Measurements from ENCODE around the gene WFS1. TPM values are rescaled to one million over a fixed set of nuclear protein-coding genes. Genes with fewer than 3 reads are reported as not detected.

WFS1 gene
- total and polyA plus RNA-seq, 9 donors: 10.5 to 28.2 (median 23.7) TPM

DNA sequence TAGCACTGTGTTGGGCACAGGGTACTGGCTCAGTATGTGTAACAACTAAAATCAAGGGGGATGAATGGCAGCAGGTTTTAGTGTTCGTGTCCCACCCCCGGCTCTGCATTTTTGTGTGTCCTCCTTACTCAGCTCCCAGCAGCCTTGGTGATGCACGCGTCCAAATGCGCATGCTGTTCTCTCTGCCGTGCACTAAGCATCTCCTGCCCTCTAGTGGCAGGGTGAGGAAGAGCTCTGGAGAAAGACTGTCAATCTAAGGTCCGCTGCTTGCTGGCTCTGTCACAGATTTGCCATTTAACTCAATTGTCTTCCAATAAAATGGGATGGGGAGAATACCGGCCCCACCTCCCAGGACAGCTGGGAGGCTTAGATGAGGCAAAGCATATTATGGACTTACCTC lies 61.4 kb downstream of the WFS1 start:
- H3K27ac ChIP-seq (ENCODE audit: low read length): no peak overlapping the region
- H3K9me3 ChIP-seq (replicated peaks; ENCODE audit: control insufficient read depth, low read depth, low read length): peaks cover 5% of the 10 kb centered on the region
- H3K4me3 ChIP-seq (ENCODE audit: low read length): no peak overlapping the region
- H3K4me1 ChIP-seq (ENCODE audit: control insufficient read depth, insufficient read depth, low read length): no peaks in the 10 kb centered on the region
- 75% methylated on average over 5 of the region's 8 CpGs for WGBS (ENCODE audit: insufficient coverage)
- H3K36me3 ChIP-seq (ENCODE audit: control insufficient read depth, insufficient read depth, low read length): no peaks in the 10 kb centered on the region
- no peak for DNase-seq
- peaks cover 21% of the 10 kb centered on the region for H3K27me3 ChIP-seq (ENCODE audit: control insufficient read depth, insufficient read depth, low read length)

DNA sequence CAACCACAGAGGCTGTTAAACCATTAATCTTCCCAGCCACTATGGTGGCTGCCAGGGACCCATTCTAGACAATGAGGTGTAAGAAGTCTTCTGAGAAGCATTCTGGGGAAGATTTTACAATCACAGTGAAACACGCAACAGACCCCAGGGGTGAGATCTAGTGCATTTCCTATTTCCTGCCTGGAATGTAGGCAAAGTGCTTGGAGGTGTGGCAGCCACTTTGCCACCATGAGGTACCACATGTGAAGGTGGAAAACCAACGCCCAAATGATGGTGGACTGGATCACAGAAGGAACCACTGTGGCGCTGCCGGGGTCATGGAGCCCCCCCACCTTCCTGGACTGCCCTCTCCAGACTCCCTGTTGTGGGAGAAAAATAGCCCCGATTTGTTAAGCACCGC lies 61.8 kb downstream of the WFS1 start:
- Histone ChIP-seq H3K27me3 (ENCODE audit: control insufficient read depth, insufficient read depth, low read length) (peaks cover 24% of the 10 kb centered on the region), H3K36me3 (ENCODE audit: control insufficient read depth, insufficient read depth, low read length) (no peaks in the 10 kb centered on the region), H3K4me3 (ENCODE audit: low read length) (no peak overlapping the region), H3K4me1 (ENCODE audit: control insufficient read depth, insufficient read depth, low read length) (no peaks in the 10 kb centered on the region), H3K9me3 (replicated peaks; ENCODE audit: control insufficient read depth, low read depth, low read length) (peaks cover 5% of the 10 kb centered on the region), H3K27ac (ENCODE audit: low read length) (no peak overlapping the region)
- 100% methylated on average over 1 of the region's 6 CpGs for WGBS (ENCODE audit: insufficient coverage)
- DNase-seq: no peak

DNA sequence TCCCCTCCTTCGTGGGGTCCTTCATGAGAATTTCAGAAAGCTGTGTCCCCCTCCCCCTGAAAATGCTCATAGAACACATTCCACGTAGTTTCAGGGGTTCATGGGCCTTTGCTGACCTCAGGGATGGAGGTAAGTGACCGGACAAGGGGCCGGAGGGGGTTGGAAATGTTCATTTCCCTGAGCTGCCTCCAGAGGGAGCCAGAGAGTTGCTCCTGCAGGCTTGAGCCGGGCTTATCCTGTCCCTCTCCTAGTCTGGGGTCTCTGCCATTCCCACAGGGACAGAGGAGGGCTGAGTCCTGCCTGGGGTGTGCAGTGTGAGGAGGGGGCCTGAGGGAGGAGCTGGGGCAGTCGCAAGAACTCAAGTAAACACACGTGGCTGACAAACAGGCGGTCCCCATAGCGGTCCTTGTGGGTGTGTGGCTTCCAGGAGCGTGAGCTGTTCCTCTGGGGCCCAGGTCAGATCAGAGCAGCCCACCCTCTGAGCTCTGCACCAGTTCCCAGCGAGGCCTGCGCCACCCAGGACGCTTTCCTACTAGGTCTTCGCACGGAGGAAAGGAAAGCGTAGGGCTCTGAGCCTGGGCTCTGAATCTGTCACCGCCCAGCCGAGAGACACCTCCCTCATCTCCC lies 62.5 kb downstream of the WFS1 start:
- WGBS (ENCODE audit: insufficient coverage): 36% methylated on average over 6 of the region's 18 CpGs
- H3K4me3 ChIP-seq (ENCODE audit: low read length): no peak overlapping the region
- peaks cover 5% of the 10 kb centered on the region for H3K9me3 ChIP-seq (replicated peaks; ENCODE audit: control insufficient read depth, low read depth, low read length)
- H3K27ac ChIP-seq (ENCODE audit: low read length): no peak overlapping the region
- H3K36me3 ChIP-seq (ENCODE audit: control insufficient read depth, insufficient read depth, low read length): no peaks in the 10 kb centered on the region
- DNase-seq: no peak
- H3K27me3 ChIP-seq (ENCODE audit: control insufficient read depth, insufficient read depth, low read length): peaks cover 25% of the 10 kb centered on the region
- no peaks in the 10 kb centered on the region for H3K4me1 ChIP-seq (ENCODE audit: control insufficient read depth, insufficient read depth, low read length)

DNA sequence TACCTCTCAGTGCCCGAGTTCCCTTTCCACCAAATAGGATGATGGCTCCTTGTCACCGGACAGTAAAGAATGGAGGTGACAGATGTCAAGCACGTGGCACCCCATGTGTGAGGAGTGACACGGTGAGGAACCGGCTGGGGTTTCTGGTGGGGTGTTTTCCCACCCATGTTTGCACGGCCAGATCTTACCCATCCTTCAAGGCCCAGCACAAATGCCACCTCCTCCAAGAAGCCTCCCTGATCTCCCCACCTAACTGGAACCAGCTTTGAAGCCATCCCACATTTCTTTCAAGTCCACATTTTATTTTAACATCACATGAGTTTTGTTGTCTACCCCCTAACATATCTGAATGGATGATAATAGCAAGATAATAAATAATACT lies 63.0 kb downstream of the WFS1 start:
- 81% methylated on average over 5 of the region's 6 CpGs for WGBS (ENCODE audit: insufficient coverage)
- Histone ChIP-seq H3K27me3 (ENCODE audit: control insufficient read depth, insufficient read depth, low read length) (peaks cover 30% of the 10 kb centered on the region), H3K9me3 (replicated peaks; ENCODE audit: control insufficient read depth, low read depth, low read length) (peaks cover 5% of the 10 kb centered on the region), H3K4me3 (ENCODE audit: low read length) (no peak overlapping the region), H3K27ac (ENCODE audit: low read length) (no peak overlapping the region), H3K36me3 (ENCODE audit: control insufficient read depth, insufficient read depth, low read length) (no peaks in the 10 kb centered on the region), H3K4me1 (ENCODE audit: control insufficient read depth, insufficient read depth, low read length) (no peaks in the 10 kb centered on the region)
- DNase-seq: no peak

DNA sequence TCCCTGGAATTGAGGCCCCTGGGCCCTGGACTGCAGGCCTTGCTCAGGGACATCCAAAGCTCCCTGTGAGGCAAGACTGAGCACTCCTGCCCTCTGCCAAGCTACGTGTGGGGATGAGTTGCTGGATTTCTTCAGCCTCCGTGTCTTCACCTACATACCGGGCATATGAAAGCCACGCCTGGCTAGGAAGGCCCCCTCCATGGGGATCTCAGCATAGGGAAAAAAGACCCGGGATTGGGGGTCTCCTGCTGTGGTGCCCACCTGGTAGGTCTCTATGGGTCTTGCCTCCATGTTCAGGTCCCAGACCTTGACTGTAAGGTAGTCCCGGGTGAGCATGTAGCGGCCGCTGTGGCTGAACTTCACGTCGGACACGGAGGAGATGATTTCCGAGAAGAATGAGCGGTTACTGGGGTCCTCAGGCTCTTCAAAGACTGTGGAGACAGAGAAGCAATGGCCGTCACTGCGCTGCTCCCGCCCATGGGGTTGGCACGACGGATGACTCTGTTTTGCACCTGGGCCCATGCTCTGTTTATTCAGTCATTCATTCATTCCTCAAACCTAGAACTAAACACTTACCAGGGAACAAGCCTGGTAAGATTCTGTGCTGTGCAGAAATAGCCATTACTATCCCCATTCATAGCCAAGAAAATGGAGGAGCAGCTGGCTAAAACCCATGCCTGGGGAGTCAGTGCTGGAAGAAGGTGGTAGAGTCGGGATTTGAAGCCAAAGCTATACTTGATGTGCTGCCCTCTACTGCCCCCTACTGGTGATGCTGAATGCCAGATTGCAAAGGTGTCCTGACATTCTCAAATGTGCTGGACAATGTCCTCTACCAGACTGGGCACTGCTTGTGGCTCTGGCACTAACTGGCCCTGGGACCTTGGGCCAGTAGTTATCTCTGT lies 63.9 kb downstream of the WFS1 start:
- Histone ChIP-seq H3K4me1 (ENCODE audit: control insufficient read depth, insufficient read depth, low read length) (no peaks in the 10 kb centered on the region), H3K9me3 (replicated peaks; ENCODE audit: control insufficient read depth, low read depth, low read length) (peaks cover 5% of the 10 kb centered on the region), H3K27me3 (ENCODE audit: control insufficient read depth, insufficient read depth, low read length) (peaks cover 35% of the 10 kb centered on the region), H3K4me3 (ENCODE audit: low read length) (no peak overlapping the region), H3K36me3 (ENCODE audit: control insufficient read depth, insufficient read depth, low read length) (no peaks in the 10 kb centered on the region), H3K27ac (ENCODE audit: low read length) (no peak overlapping the region)
- WGBS (ENCODE audit: insufficient coverage): 83% methylated on average over 13 of the region's 19 CpGs
- DNase-seq: no peak

DNA sequence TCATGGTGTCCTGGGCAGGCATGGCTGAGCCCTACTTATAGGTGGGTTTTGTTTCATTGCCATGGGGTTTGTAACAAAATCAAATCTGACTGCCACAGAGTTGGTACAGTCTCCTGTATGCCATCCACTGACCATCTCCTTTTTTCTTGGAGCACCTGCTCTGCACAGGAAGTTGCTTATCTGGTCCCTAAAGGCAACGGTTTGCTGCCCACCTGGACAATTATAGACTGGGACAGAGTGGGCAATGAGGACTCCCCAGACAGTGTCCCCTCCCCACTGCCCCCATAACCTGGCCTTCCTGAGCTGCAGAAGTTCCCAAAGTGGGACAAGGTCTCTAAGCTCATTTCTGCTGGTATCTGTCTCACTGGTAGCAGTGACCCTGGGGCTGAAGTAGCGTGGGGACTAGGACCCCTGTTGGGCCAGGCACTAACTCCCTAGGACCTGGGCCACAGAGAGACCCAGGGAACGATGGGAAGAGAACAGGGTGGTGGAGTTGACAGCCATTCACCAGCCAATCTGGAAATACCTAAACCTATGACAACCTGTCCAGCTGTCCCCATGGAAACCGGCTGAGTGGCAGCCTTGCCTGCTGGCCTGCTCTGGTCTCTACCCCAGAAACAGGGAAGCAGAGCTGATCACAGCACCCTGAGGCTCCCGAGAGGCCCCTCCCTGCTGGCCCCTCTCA lies 64.7 kb downstream of the WFS1 start:
- Histone ChIP-seq H3K27ac (ENCODE audit: low read length) (no peak overlapping the region), H3K36me3 (ENCODE audit: control insufficient read depth, insufficient read depth, low read length) (no peaks in the 10 kb centered on the region), H3K27me3 (ENCODE audit: control insufficient read depth, insufficient read depth, low read length) (peaks cover 31% of the 10 kb centered on the region), H3K9me3 (replicated peaks; ENCODE audit: control insufficient read depth, low read depth, low read length) (peaks cover 5% of the 10 kb centered on the region), H3K4me1 (ENCODE audit: control insufficient read depth, insufficient read depth, low read length) (no peaks in the 10 kb centered on the region), H3K4me3 (ENCODE audit: low read length) (no peak overlapping the region)
- WGBS (ENCODE audit: insufficient coverage): 75% methylated on average over 4 of the region's 5 CpGs
- no peak for DNase-seq

DNA sequence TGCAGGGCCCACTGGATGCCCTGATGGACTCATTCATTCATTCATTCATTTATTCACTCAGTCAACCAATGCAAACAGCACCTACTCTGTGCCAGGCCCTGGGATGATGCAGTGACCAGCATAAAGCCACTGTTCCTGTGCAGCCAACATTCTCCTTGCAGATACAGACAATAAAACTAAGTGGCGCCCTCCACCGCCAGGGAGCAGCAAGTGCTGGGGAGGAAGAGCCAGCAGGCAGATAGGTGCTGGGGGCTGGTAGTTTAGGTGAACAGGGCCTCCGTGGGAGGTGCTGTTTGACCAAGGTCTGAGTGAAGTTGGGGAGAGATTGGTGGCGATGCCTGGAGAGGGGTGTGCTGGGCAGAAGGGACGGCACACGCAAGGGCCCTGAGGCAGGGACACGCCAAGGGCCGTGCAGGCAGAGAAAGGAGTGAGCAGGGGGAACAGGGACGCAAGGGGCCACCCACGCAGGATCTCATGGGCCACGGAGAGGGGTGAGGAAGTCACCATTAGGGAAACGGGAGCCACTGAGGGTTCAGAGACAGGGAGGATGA lies 65.5 kb downstream of the WFS1 start:
- H3K27me3 ChIP-seq (ENCODE audit: control insufficient read depth, insufficient read depth, low read length): peaks cover 29% of the 10 kb centered on the region
- 72% methylated on average over 11 of the region's 12 CpGs for WGBS (ENCODE audit: insufficient coverage)

DNA sequence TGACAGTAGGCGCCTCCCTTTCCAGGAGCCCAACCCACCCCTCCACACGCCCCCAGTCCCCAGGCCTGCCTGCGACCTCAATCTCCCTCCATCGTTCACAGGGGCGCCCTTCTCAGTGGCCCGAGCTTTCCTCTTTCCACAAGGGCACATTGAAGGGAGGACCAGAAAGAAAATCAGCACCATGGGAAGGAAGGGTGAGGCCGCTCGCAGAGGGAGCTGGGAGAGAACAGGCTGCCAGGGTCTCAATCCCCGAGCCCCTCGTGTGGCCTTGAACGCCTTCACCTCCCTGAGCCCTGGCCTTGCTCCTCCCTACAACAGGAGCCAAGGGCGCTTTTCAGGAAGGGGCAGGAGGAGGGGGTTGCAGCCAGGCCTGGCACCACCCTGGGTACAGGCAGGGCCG lies 66.5 kb downstream of the WFS1 start:
- H3K27me3 ChIP-seq (ENCODE audit: control insufficient read depth, insufficient read depth, low read length): peaks cover 31% of the 10 kb centered on the region
- no peaks in the 10 kb centered on the region for H3K4me1 ChIP-seq (ENCODE audit: control insufficient read depth, insufficient read depth, low read length)
- no peak overlapping the region for H3K4me3 ChIP-seq (ENCODE audit: low read length)
- DNase-seq: no peak
- no peak overlapping the region for H3K27ac ChIP-seq (ENCODE audit: low read length)
- no peaks in the 10 kb centered on the region for H3K36me3 ChIP-seq (ENCODE audit: control insufficient read depth, insufficient read depth, low read length)
- 70% methylated on average over 4 of the region's 13 CpGs for WGBS (ENCODE audit: insufficient coverage)
- peaks cover 5% of the 10 kb centered on the region for H3K9me3 ChIP-seq (replicated peaks; ENCODE audit: control insufficient read depth, low read depth, low read length)

More for the DNA sequence above, 65.5 kb downstream of the WFS1 start:
- Histone ChIP-seq H3K27ac (ENCODE audit: low read length) (no peak overlapping the region), H3K4me3 (ENCODE audit: low read length) (no peak overlapping the region), H3K9me3 (replicated peaks; ENCODE audit: control insufficient read depth, low read depth, low read length) (peaks cover 5% of the 10 kb centered on the region), H3K36me3 (ENCODE audit: control insufficient read depth, insufficient read depth, low read length) (no peaks in the 10 kb centered on the region), H3K4me1 (ENCODE audit: control insufficient read depth, insufficient read depth, low read length) (no peaks in the 10 kb centered on the region)
- no peak for DNase-seq

DNA sequence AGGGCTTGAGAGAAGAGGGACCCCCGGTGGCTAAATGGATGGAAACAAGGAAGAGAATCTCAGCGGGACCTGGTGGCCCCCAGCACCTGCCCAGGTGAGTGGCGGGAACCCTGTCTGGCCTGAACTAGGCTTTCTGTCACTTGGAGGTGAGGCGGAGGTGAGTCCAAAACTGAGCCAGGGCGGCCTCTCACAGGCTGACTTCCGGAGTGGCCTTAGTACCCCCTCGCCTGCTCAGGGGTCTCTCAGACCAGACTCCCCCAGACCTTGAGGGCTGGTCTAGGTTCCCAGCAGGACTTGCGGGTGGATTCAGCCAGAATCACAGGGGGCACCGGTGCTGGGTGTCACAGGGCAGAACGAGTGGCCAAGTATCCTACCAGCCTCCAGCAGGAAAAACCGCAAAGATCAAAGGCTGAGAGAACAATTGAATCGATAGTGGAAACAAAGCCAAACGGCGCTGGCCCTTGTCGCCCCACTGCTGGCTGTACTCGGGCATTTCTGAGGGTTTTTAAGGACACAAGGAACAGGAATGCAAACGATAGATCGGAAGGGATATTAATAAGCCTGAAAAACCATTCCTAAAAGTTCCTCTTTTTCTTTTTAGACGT lies 67.8 kb downstream of the WFS1 start:
- H3K4me1 ChIP-seq (ENCODE audit: control insufficient read depth, insufficient read depth, low read length): no peaks in the 10 kb centered on the region
- WGBS (ENCODE audit: insufficient coverage): 30% methylated on average over 15 of the region's 19 CpGs
- H3K27me3 ChIP-seq (ENCODE audit: control insufficient read depth, insufficient read depth, low read length): peaks cover 31% of the 10 kb centered on the region
- H3K27ac ChIP-seq (ENCODE audit: low read length): no peak overlapping the region
- H3K36me3 ChIP-seq (ENCODE audit: control insufficient read depth, insufficient read depth, low read length): no peaks in the 10 kb centered on the region
- H3K4me3 ChIP-seq (ENCODE audit: low read length): no peak overlapping the region
- no peak for DNase-seq
- H3K9me3 ChIP-seq (replicated peaks; ENCODE audit: control insufficient read depth, low read depth, low read length): no peaks in the 10 kb centered on the region

Data from muscle of leg (tissue), 11 donors.